Endothelial cell of umbilical vein (primary cell): ENCODE results near the gene QPCTL. TPM values are rescaled to one million over a fixed set of nuclear protein-coding genes. Genes with fewer than 3 reads are reported as not detected.

Experiments
- BruUV-seq: library from RNA; stranded (reverse); fragments of 400-500 nt; replicated peaks from 2 replicates; lab custom pipeline; 2021; lab: Mats Ljungman, UMichigan
- CTCF ChIA-PET: fragments of 300-600, 350-600 bp; sonication (Branson Sonifier 250); formaldehyde crosslinking; loops from one replicate; lab custom pipeline; 2021; ENCODE audit warnings: antibody characterized with exemption, inconsistent platforms; lab: Charles Lee
- POLR2A ChIA-PET: fragments of 300-600, 350-600 bp; sonication (Branson Sonifier 250); formaldehyde crosslinking; loops from one replicate; lab custom pipeline; 2021; ENCODE audit warnings: antibody characterized with exemption, inconsistent platforms; lab: Charles Lee
- DNase-seq: peaks from one replicate; pipeline ENCODE4 v3.0.0-alpha.2; 2011; ENCODE audit warnings: low read depth, low spot score
- FAIRE-seq: peaks from 2 replicates; lab custom pipeline; 2011; peaks lifted over from hg19 to GRCh38; lab: Jason Lieb, UNC
- H2AFZ ChIP-seq: 2 replicates; pipeline ENCODE4 v1.6.0; 2012; ENCODE audit warnings: low read depth, low read length, control low read depth, inconsistent platforms
- H3K27ac ChIP-seq: 2 replicates; pipeline ENCODE4 v1.5.1; 2011; ENCODE audit warnings: low read depth, mild to moderate bottlenecking, control low read depth, low read length, moderate library complexity; ENCODE audit not compliant: insufficient read depth
- H3K27me3 ChIP-seq, 2 experiments: 2 replicates each; pipeline versions ENCODE4 v1.6.0 to v1.6.1; 2011; ENCODE audit warnings: low read length in 2 of 2, mixed read lengths in 1 of 2; ENCODE audit not compliant: control insufficient read depth in 2 of 2, insufficient read depth in 2 of 2
- H3K36me3 ChIP-seq, 2 experiments: 2 replicates in 1 of 2; 3 replicates in 1 of 2; pipeline ENCODE4 v1.5.1; 2011; ENCODE audit warnings: low read length in 2 of 2, mild to moderate bottlenecking in 1 of 2, moderate library complexity in 1 of 2; ENCODE audit not compliant: control insufficient read depth in 2 of 2, insufficient read depth in 2 of 2; ENCODE audit errors: extremely low read depth in 1 of 2
- H3K4me1 ChIP-seq: 3 replicates; pipeline ENCODE4 v1.5.1; 2011; ENCODE audit warnings: mild to moderate bottlenecking, low read length; ENCODE audit not compliant: control insufficient read depth, insufficient read depth; ENCODE audit errors: extremely low read depth
- H3K4me2 ChIP-seq: 2 replicates; pipeline ENCODE4 v1.6.1; 2011; ENCODE audit warnings: low read length, control low read depth, mixed read lengths; ENCODE audit not compliant: insufficient read depth
- H3K4me3 ChIP-seq, 3 experiments: fragments of 200-600 bp in 1 of 3; sonication (generic), shearing (Covaris generic) in 1 of 3; replicated peaks in 1 of 3; 2 replicates each; pipeline ENCODE4 v1.5.1; 2011 to 2016; ENCODE audit warnings: control low read depth in 3 of 3, low read length in 3 of 3, mild to moderate bottlenecking in 2 of 3, inconsistent platforms in 1 of 3, low read depth in 1 of 3, moderate library complexity in 1 of 3; ENCODE audit not compliant: insufficient read depth in 1 of 3
- H3K79me2 ChIP-seq: 2 replicates; pipeline ENCODE4 v1.6.0; 2012; ENCODE audit warnings: low read length, inconsistent platforms; ENCODE audit not compliant: control insufficient read depth, insufficient read depth
- H3K9ac ChIP-seq: replicated peaks from 2 replicates; pipeline ENCODE3; 2011; ENCODE audit warnings: low read length, control low read depth; ENCODE audit not compliant: insufficient read depth; ENCODE audit errors: extremely low read depth
- H3K9me1 ChIP-seq: replicated peaks from 3 replicates; pipeline ENCODE4 v1.6.0; 2011; ENCODE audit warnings: mild to moderate bottlenecking, low read length; ENCODE audit not compliant: control insufficient read depth, insufficient read depth; ENCODE audit errors: extremely low read depth
- H3K9me3 ChIP-seq: replicated peaks from 2 replicates; pipeline ENCODE4 v1.5.1; 2012; ENCODE audit warnings: low read length, inconsistent platforms; ENCODE audit not compliant: control insufficient read depth, insufficient read depth
- H4K20me1 ChIP-seq: replicated peaks from 2 replicates; pipeline ENCODE3; 2011; ENCODE audit warnings: mild to moderate bottlenecking, low read length; ENCODE audit not compliant: control insufficient read depth, insufficient read depth; ENCODE audit errors: extremely low read depth
- EZH2 ChIP-seq: IDR thresholded peaks from 2 replicates; pipeline ENCODE4 v1.6.1; 2012; ENCODE audit warnings: borderline replicate concordance, low read depth, mild to moderate bottlenecking, moderate library complexity, low read length, inconsistent platforms; ENCODE audit not compliant: severe bottlenecking
- FOS ChIP-seq: IDR thresholded peaks from 2 replicates; pipeline ENCODE4 v1.6.1; 2011; ENCODE audit warnings: mild to moderate bottlenecking, low read length, moderate library complexity, borderline replicate concordance; ENCODE audit not compliant: insufficient read depth
- GATA2 ChIP-seq: IDR thresholded peaks from 2 replicates; pipeline ENCODE4 v1.7.0; 2011; ENCODE audit warnings: low read depth, mild to moderate bottlenecking, moderate library complexity, mixed read lengths, low read length; ENCODE audit not compliant: insufficient read length, insufficient read depth
- JUN ChIP-seq: IDR thresholded peaks from 2 replicates; pipeline ENCODE4 v1.6.1; 2011; ENCODE audit warnings: borderline replicate concordance, low read depth; ENCODE audit not compliant: insufficient read length, insufficient read depth
- MAX ChIP-seq: IDR thresholded peaks from 2 replicates; pipeline ENCODE4 v1.6.1; 2011; ENCODE audit not compliant: insufficient read depth, insufficient read length
- MYC ChIP-seq: IDR thresholded peaks from one replicate; pipeline ENCODE4 v1.6.1; 2011; ENCODE audit warnings: mild to moderate bottlenecking, low read depth, low read length
- POLR2A ChIP-seq: IDR thresholded peaks from 2 replicates; pipeline ENCODE4 v1.6.1; 2012; ENCODE audit warnings: low read depth, mild to moderate bottlenecking, control low read depth, low read length
- POLR2AphosphoS5 ChIP-seq: IDR thresholded peaks from 2 replicates; pipeline ENCODE4 v1.6.1; 2012; ENCODE audit warnings: low read depth, mild to moderate bottlenecking, control low read depth, low read length, moderate library complexity; ENCODE audit not compliant: insufficient read depth
- dilution Hi-C: fragments of 300-500 bp; cut with MboI; formaldehyde crosslinking; loops from one replicate; pipeline ENCODE4 v1.15.0; 2019; ENCODE audit warnings: low sequenced_read_pairs; ENCODE audit not compliant: extremely low pct_ligation_motif_present
- intact Hi-C: fragments of 100-400 bp; cut with micrococcal nuclease; formaldehyde crosslinking; loops from one replicate; pipeline ENCODE4 v1.10.0; 2022
- polyA plus RNA-seq, 4 experiments: library from polyadenylated mRNA; depleted of rRNA in 3 of 4; stranded (reverse) in 3 of 4; unstranded in 1 of 4; fragments of >200 nt; gene quantifications; 2 replicates each; pipeline versions ENCODE4 v1.2.1 to v1.2.3, GENCODE V29; 2011 to 2012; ENCODE audit warnings: missing spikeins in 1 of 4
- total RNA-seq: library from RNA; stranded (reverse); gene quantifications from 2 replicates; pipeline ENCODE4 v1.2.3, GENCODE V29; 2021
- TF ChIP-seq, protein P1 (sequence below), 2 donors: IDR thresholded peaks; 1 replicate in 1 of 2; 2 replicates in 1 of 2; pipeline ENCODE4 v1.5.1; 2011; ENCODE audit warnings: low read length in 2 of 2, mild to moderate bottlenecking in 2 of 2, moderate library complexity in 2 of 2, control low read depth in 1 of 2, inconsistent platforms in 1 of 2, low read depth in 1 of 2; ENCODE audit not compliant: insufficient read depth in 1 of 2; ENCODE audit errors: extremely low read depth in 1 of 2

The QPCTL gene
- total and polyA plus RNA-seq, 2 donors (not counting 3 experiments of a cell fraction or from before 2014, with no cell fraction given), result 17.6 to 22.5 TPM

DNA sequence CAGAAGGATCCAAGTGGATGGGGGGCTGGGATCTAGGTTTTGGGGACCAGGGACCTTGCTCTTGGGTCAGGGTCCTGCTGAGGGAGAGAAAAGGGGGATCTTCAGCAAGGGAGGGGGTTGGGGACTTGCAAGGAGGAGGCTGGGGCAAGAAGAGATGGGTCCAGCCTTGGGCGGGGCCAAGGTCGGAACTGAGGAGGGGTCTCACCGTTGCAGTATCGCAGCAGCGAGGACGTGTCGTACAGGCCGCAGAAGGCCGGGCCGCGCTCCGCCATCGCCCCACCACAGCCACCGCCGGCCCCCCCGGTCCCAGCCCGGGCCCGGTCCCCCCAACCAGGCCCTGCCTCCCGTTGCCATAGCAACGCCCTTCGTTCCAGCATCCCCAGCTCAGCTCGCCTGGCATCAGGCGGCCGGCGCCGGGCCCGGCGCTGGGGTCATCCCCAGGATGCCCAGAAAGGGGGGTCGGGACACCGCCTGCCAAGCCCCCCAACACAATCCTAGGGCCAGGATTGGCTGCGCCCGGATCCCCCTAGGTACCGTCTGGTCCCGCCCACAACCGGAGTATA lies 47.3 kb upstream of the QPCTL start:
- ChIA-PET CTCF (interaction anchor here (0.9 to 1.4 kb wide), 10 partner anchors 21 to 206 kb away, joined by 3 to 15 read pairs (median 5); no protein-coding TSS in a partner anchor), POLR2A (interaction anchor here (0.6 to 1.0 kb wide), 3 partner anchors 29 to 675 kb away, joined by 3 to 5 read pairs (median 4); no protein-coding TSS in a partner anchor)
- TF ChIP-seq POLR2AphosphoS5, result no peak
- no peak for TF ChIP-seq JUN
- Histone ChIP-seq H3K9me3 (no peaks in the 10 kb centered on the region), H3K79me2 (no peaks in the 10 kb centered on the region), H3K27me3 (no peaks in the 10 kb centered on the region), H3K4me1 (peaks cover 30% of the 10 kb centered on the region), H3K9me1 (no peaks in the 10 kb centered on the region), H3K4me2 (peak overlapping the region; percentile 38), H3K9ac (no peak overlapping the region), H3K4me3 (peak overlapping the region; percentile 7 to 55 (median 46)), H4K20me1 (no peaks in the 10 kb centered on the region), H3K36me3 (no peaks in the 10 kb centered on the region), H2AFZ (no peak overlapping the region), H3K27ac (no peak overlapping the region)
- BruUV-seq, result no TSS peak
- dilution Hi-C loops, result no loop called here
- DNase-seq (no peak), FAIRE-seq (no peak)
- intact Hi-C loops, result loop anchor here (1.0 to 5.0 kb wide), 2 partner anchors 47 to 139 kb away; partner anchors contain the start of genes QPCTL and SNRPD2

GRCh38 chr19:45645631-45646344 lies 46.7 kb upstream of the QPCTL start:
- H3K9ac ChIP-seq, result peak overlapping the region; percentile 8
- DNase-seq (peak; percentile 94), FAIRE-seq (peak; percentile 95)
- no TSS peak for BruUV-seq
- dilution Hi-C loops, result no loop called here
- H3K27me3 ChIP-seq, result no peaks in the 10 kb centered on the region
- no peak overlapping the region for H3K27ac ChIP-seq
- H3K4me2 ChIP-seq, result peak overlapping the region; percentile 72
- peak overlapping the region; percentile 7 to 55 (median 46) for H3K4me3 ChIP-seq
- intact Hi-C loops, result loop anchor here (1.0 to 5.0 kb wide), 3 partner anchors 47 to 139 kb away; partner anchors contain the start of genes FBXO46, QPCTL and SNRPD2
- H3K79me2 ChIP-seq, result no peaks in the 10 kb centered on the region
- TF ChIP-seq MAX (no peak), FOS (no peak), POLR2A (no peak), EZH2 (no peak), MYC (no peak), GATA2 (no peak), POLR2AphosphoS5 (no peak), JUN (no peak)
- TF ChIP-seq, protein P1, sequence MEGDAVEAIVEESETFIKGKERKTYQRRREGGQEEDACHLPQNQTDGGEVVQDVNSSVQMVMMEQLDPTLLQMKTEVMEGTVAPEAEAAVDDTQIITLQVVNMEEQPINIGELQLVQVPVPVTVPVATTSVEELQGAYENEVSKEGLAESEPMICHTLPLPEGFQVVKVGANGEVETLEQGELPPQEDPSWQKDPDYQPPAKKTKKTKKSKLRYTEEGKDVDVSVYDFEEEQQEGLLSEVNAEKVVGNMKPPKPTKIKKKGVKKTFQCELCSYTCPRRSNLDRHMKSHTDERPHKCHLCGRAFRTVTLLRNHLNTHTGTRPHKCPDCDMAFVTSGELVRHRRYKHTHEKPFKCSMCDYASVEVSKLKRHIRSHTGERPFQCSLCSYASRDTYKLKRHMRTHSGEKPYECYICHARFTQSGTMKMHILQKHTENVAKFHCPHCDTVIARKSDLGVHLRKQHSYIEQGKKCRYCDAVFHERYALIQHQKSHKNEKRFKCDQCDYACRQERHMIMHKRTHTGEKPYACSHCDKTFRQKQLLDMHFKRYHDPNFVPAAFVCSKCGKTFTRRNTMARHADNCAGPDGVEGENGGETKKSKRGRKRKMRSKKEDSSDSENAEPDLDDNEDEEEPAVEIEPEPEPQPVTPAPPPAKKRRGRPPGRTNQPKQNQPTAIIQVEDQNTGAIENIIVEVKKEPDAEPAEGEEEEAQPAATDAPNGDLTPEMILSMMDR (IDR thresholded peaks at IDR 0.05; ENCODE audit: extremely low read depth in 1 of 2, insufficient read depth in 1 of 2, low read depth in 1 of 2, low read length in 2 of 2), result no peak
- peaks cover 28% of the 10 kb centered on the region for H3K4me1 ChIP-seq
- H2AFZ ChIP-seq, result peak overlapping the region; percentile 63
- H3K9me3 ChIP-seq, result no peaks in the 10 kb centered on the region
- CTCF ChIA-PET, result interaction anchor here (0.9 to 1.4 kb wide), 10 partner anchors 20 to 206 kb away, joined by 3 to 15 read pairs (median 5); no protein-coding TSS in a partner anchor
- H4K20me1 ChIP-seq, result no peaks in the 10 kb centered on the region
- POLR2A ChIA-PET, result interaction anchor here (0.6 to 1.0 kb wide), 3 partner anchors 30 to 675 kb away, joined by 3 to 5 read pairs (median 4); no protein-coding TSS in a partner anchor
- no peaks in the 10 kb centered on the region for H3K9me1 ChIP-seq
- H3K36me3 ChIP-seq, result no peaks in the 10 kb centered on the region
